ENCODE data around the gene ZAR1L.
"Not testable (repeated sequence)": the region's sequence is repeated elsewhere in the genome, so short reads cannot be mapped to it uniquely, and the experiment has no call there.

Gene ZAR1L

DNA sequence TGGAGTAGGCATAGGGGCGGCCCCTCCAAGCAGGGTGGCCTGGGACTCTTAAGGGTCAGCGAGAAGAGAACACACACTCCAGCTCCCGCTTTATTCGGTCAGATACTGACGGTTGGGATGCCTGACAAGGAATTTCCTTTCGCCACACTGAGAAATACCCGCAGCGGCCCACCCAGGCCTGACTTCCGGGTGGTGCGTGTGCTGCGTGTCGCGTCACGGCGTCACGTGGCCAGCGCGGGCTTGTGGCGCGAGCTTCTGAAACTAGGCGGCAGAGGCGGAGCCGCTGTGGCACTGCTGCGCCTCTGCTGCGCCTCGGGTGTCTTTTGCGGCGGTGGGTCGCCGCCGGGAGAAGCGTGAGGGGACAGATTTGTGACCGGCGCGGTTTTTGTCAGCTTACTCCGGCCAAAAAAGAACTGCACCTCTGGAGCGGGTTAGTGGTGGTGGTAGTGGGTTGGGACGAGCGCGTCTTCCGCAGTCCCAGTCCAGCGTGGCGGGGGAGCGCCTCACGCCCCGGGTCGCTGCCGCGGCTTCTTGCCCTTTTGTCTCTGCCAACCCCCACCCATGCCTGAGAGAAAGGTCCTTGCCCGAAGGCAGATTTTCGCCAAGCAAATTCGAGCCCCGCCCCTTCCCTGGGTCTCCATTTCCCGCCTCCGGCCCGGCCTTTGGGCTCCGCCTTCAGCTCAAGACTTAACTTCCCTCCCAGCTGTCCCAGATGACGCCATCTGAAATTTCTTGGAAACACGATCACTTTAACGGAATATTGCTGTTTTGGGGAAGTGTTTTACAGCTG lies at the start of gene ZAR1L, which contains the start of gene BRCA2:
Gene ZAR1L (minus strand): TSS at position 126 of the 790 bp plus-strand sequence. CDS start 3,438 bp downstream, outside the sequence.
Gene BRCA2 (plus strand): TSS at position 271 of the 790 bp plus-strand sequence. CDS start 953 bp downstream, outside the sequence.
- TF ChIP-seq CTCF (IDR thresholded peaks at IDR 0.05; ENCODE audit: extremely low read depth, missing control alignments), result no peak
- peak; percentile 87 for DNase-seq (ENCODE audit: low spot score)

GRCh38 chr13:32362574-32362973 lies 47.4 kb upstream of the ZAR1L start:
- no peak for DNase-seq (ENCODE audit: low spot score)
- TF ChIP-seq CTCF (IDR thresholded peaks at IDR 0.05; ENCODE audit: extremely low read depth, missing control alignments), result no peak

- DNase-seq (ENCODE audit: low spot score), result not testable (repeated sequence)
Measured at GRCh38 chr13:32355935-32356334, 40.8 kb upstream of the ZAR1L start.

DNA sequence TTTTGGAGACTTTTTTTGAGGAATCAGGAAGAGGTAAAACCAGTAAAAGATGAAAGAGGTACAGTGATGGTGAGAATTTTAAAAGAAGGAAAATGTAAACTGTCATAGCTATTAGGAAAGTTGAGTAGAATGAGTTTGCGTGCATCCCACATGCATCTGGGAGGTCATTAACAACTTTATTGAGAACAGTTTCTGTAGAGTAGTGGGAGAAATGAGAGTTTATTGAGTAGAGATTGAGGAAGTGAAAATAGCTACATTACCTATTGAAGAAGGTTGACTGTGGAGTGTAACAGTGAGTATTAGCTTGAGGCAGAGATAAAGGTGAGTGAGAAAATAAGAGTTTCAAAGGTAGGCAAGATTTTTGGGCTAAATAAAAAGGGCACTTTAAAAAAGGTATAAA lies 38.9 kb upstream of the ZAR1L start:
- peak; percentile 5 for DNase-seq (ENCODE audit: low spot score)
- no peak for TF ChIP-seq CTCF (IDR thresholded peaks at IDR 0.05; ENCODE audit: extremely low read depth, missing control alignments)

DNA sequence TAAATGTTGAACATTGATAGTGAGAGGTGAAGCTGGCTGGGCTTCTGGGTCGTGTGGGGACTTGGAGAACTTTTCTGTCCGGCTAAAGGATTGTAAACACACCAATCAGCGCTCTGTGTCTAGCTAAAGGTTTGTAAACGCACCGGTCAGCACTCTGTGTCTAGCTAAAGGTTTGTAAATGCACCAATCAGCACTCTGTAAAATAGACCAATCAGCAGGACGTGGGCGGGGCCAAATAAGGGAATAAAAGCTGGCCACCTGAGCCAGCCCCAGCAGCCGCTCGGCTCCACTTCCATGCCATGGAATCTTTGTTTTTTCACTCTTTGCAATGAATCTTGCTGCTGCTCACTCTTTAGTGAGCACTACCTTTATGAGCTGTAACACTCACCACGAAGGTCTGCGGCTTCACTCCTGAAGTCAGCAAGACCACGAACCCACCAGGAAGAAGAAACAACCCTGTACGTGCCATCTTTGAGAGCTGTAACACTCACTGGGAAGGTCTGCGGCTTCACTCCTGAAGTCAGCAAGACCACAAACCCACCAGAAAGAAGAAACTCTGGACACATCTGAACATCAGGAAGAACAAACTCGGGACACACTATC lies 35.8 kb upstream of the ZAR1L start:
- not testable (repeated sequence) for DNase-seq (ENCODE audit: low spot score)

DNA sequence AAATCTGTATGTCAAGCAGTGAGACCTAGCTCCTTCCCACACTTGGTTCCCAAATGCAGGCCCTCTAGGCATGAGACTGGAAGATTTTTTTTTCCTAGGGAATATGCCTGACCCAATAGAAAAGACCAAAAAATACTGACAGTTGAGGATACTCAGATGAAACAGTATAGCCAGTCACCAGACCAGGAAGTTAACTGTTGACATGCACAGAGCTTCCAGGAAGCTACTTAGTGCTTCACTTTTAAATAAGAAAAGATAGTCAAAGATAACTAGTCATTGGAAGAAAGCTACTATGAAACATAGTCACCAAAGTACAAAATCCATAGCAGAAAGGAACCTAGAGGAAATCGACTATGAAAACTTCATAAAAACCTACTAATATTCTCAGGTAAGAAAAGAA lies 32.5 kb upstream of the ZAR1L start:
- DNase-seq (ENCODE audit: low spot score), result no peak
- TF ChIP-seq CTCF (IDR thresholded peaks at IDR 0.05; ENCODE audit: extremely low read depth, missing control alignments), result no peak

- TF ChIP-seq CTCF (IDR thresholded peaks at IDR 0.05; ENCODE audit: extremely low read depth, missing control alignments), result no peak
- no peak for DNase-seq (ENCODE audit: low spot score)
Measured at GRCh38 chr13:32340914-32341313, 25.8 kb upstream of the ZAR1L start.

GRCh38 chr13:32334671-32335070 lies 19.5 kb upstream of the ZAR1L start:
- no peak for DNase-seq (ENCODE audit: low spot score)
- no peak for TF ChIP-seq CTCF (IDR thresholded peaks at IDR 0.05; ENCODE audit: extremely low read depth, missing control alignments)

Measured in GM20000 (cell line).